ENCODE results near the gene GTF2H4.

Gene GTF2H4

DNA sequence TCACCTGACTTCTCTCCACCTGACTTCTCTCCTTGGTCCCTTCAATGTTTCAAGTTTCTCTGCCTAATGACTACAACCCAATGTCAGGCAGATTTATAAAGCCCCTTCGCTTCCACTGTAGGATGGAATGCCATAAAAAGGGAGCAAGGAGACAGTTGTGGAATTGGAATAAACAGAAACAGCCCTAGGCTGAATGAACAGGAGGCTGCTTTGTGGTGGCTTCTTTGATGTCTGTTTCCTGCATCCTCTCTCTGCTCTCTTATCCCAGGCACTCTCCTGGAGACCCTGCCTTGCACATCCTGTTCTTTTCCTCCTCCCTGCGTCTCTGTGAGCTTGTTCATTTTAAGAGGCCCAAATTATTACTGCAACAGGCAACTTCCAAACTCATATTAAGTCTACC, 49.7 kb downstream of the GTF2H4 start:
- no peak for DNase-seq (ENCODE audit: low spot score)

DNA sequence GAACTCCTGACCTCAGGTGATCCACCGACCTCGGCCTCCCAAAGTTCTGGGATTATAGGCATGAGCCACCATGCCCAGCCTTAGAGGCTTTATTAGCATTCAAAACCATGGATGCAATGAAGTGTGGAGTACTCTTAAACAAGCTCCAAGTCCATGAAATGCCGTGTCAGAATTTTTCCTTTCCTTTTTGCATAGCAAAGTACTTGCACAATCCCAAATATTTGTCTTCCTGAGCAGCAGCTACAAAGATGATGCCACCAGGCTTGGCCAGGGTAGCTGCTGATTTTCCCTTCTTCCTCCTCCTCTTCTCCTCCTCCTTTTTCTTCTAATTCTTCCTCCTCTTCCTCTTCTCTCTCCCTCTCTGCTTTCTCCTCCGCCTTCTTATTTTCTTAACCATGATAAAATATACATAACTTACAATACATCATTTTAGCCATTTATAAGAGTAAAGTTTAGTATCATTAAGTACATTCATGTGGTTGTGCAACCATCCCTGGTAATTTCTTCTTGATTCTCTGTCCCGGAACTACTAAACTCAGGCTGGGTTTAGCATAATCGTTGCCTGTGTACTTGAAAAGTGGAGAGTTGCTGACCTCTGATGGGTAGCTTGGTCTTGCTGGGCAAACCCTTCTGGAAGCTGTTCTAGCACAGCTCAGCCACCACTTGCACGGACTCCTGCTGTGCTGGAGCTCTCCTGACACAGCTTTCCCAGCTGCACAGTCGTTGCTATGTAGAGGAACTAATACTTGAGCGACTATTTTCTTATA, 53.1 kb downstream of the GTF2H4 start:
- no peak for DNase-seq (ENCODE audit: low spot score)

DNA sequence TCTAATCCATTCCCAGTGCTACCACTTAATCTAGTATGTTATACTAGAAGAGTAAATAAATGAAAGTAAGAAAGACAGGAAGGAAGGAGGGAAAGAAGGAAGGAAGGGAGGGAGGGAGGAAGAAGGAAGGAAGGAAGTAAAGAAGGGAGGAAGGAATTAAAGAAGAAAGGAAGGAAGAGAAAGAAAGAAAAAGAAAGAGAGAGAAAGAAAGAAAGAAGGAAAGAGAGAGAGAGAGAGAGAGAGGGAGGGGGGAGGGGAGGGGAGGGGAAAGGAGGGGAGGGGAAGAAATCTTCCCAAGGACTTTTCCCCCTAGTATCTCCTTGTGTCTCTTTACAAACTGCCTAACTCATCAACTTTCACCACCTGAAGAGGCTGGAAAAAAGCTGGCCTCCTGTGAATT, 54.7 kb downstream of the GTF2H4 start:
- no peak for DNase-seq (ENCODE audit: low spot score)

DNA sequence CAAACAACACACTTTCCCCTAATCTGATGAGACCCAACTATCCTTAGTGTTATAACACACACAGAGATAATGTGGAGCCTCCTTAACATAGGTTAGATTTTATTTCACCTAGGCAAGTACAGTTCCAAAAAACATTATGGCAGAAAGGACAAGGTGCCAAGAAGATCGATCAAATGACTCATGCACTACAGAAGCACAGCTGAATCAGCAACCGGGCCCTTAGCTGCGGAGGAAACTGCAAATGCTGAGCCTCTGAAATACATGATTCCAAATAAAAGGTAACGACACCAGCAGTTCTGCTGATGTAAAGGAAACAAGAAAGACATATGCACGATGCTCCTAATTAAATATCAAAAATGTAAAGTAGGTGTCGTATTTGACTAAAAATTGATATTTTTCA, 55.6 kb downstream of the GTF2H4 start:
- no peak for DNase-seq (ENCODE audit: low spot score)

All from hematopoietic multipotent progenitor cell treated with erythropoietin and hydrocortisone succinate and interleukin-3 and kit ligand, for 15 days (in vitro differentiated cells).